ENCODE data around the gene EFEMP2. TPM values are rescaled to one million over a fixed set of nuclear protein-coding genes. Genes with fewer than 3 reads are reported as not detected.
"Not testable (repeated sequence)": the region's sequence is repeated elsewhere in the genome, so short reads cannot be mapped to it uniquely, and the experiment has no call there.

The EFEMP2 gene
- polyA plus RNA-seq, 1 donor, result 37.7 TPM

DNA sequence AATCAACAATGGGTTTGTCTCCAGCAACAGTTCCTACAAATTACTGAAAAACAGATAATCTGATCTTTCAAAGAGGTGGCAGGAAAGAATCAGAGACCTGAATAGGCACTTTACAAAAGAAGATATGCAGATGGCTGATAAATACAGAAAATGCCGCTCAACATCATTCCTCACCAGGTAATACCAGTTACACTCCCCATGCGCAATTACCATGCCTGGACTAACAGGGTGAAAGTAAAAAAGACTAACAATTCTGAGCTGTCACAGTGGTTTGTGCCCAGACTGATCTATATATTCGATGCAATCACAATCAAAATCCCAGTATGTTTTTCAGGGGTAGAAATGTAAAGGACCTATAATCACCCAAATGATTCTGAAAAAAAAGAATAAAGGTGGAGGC lies 28.8 kb downstream of the EFEMP2 start:
- no peak overlapping the region for H3K4me3 ChIP-seq (ENCODE audit: low read length)
- WGBS (ENCODE audit: insufficient coverage, low lambda C conversion rate), result no CpG with 5 or more reads among the region's 3 CpGs
- peaks cover 9% of the 10 kb centered on the region for H3K4me1 ChIP-seq (ENCODE audit: control insufficient read depth, insufficient read depth, low read length)
- H3K9me3 ChIP-seq (ENCODE audit: control insufficient read depth, low read depth, low read length), result no peaks in the 10 kb centered on the region
- H3K36me3 ChIP-seq (ENCODE audit: control insufficient read depth, insufficient read depth, low read length), result no peaks in the 10 kb centered on the region
- no peaks in the 10 kb centered on the region for H3K27me3 ChIP-seq (ENCODE audit: control insufficient read depth, insufficient read depth, low read length)
- DNase-seq, result peak in 1 of 2 donors; percentile 49
- H3K27ac ChIP-seq (ENCODE audit: low read length), result peak overlapping the region; percentile 7

DNA sequence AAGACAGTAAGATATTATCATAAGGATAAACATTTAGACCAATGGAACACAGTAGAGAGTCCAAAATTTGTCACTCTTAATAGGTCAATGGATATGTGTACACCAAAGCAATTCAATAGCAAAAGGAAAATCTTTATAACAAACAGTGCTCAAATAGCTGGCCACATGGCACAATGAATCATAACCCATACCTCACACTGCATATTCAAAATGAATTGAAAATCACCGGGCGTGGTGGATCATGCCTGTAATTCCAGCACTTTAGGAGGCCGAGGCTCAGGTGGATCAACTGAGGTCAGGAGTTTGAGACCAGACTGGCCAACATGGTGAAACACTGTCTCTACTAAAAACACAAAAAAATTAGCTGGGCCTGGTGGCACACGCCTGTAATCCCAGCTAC lies 30.5 kb downstream of the EFEMP2 start:
- Histone ChIP-seq H3K4me3 (ENCODE audit: low read length) (no peak overlapping the region), H3K4me1 (ENCODE audit: control insufficient read depth, insufficient read depth, low read length) (peaks cover 9% of the 10 kb centered on the region), H3K36me3 (ENCODE audit: control insufficient read depth, insufficient read depth, low read length) (no peaks in the 10 kb centered on the region), H3K9me3 (ENCODE audit: control insufficient read depth, low read depth, low read length) (no peaks in the 10 kb centered on the region), H3K27me3 (ENCODE audit: control insufficient read depth, insufficient read depth, low read length) (no peaks in the 10 kb centered on the region), H3K27ac (ENCODE audit: low read length) (no peak overlapping the region)
- DNase-seq, result no peak
- whole genome bisulfite sequencing (ENCODE audit: insufficient coverage, low lambda C conversion rate), result 100% methylated on average over 2 of the region's 4 CpGs

DNA sequence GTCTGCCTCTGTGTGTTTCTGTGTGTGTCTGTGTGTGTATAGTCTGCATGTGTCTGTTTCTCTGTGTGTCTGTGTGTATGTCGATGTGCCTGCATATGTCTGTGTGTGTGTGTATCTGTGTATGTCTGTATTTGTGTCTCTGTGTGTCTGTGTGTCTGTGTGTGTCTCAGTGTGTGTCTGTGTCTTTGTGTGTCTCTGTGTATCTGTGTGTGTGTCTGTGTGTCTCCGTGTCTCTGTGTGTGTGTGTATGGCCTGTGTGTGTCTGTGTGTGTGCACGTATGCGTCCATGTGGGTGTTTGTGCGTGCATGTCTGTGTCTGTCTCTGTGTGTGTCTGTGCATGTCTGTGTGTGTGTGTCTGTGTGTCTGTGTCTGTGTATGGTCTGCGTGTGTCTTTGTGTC lies 38.4 kb downstream of the EFEMP2 start:
- H3K36me3 ChIP-seq (ENCODE audit: control insufficient read depth, insufficient read depth, low read length), result no peaks in the 10 kb centered on the region
- no peak for DNase-seq
- H3K4me3 ChIP-seq (ENCODE audit: low read length), result peak overlapping the region; percentile 70
- no peaks in the 10 kb centered on the region for H3K27me3 ChIP-seq (ENCODE audit: control insufficient read depth, insufficient read depth, low read length)
- no CpG with 5 or more reads among the region's 6 CpGs for WGBS (ENCODE audit: insufficient coverage, low lambda C conversion rate)
- peaks cover 16% of the 10 kb centered on the region for H3K4me1 ChIP-seq (ENCODE audit: control insufficient read depth, insufficient read depth, low read length)
- H3K9me3 ChIP-seq (ENCODE audit: control insufficient read depth, low read depth, low read length), result no peaks in the 10 kb centered on the region
- no peak overlapping the region for H3K27ac ChIP-seq (ENCODE audit: low read length)

DNA sequence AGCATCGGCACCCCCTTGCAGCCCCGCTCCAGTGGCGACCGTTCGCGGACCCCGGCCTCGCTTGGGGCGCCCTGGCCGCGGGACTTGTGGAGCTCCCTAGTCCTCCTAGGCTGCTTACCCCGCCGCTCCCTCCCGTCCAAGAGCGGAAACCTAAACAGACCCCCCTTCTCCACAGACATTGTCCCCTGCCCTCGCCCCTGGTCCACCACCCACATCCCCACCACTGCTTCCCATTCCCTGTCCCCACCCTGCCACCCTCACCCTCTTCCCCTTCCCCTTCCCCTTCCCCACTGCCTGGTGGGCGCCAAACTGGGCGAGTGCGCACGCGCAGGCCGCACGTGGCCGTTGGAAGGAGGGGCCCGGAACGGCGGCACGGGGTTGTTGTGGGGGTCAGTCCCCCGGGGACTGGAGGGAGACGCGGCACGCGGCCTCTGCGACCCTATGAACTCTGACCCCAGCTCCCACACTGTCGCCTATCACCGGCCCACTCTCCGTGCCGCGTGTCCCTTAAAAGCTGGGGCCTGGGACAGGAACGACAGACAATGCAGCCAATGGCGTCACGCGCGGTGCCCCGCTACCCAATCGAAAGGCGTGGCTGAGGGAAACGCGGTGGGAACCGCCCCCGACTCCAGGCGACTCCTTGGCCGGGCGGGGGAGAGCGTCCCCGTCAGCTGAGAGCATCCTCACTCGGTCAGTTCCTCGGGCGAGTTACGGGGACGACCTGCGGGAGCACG lies 39.1 kb downstream of the EFEMP2 start, which contains the start of gene SNX32:
Gene SNX32 (plus strand): TSS at position 667 of the 734 bp plus-strand sequence. CDS start 103 bp downstream, outside the sequence.
- H3K9me3 ChIP-seq (ENCODE audit: control insufficient read depth, low read depth, low read length), result no peaks in the 10 kb centered on the region
- peak within 1 kb of the TSS; percentile 9 for H3K27ac ChIP-seq (ENCODE audit: low read length)
- H3K27me3 ChIP-seq (ENCODE audit: control insufficient read depth, insufficient read depth, low read length), result no peaks in the 10 kb centered on the region
- no peaks in the 10 kb centered on the region for H3K36me3 ChIP-seq (ENCODE audit: control insufficient read depth, insufficient read depth, low read length)
- WGBS (ENCODE audit: insufficient coverage, low lambda C conversion rate), result no CpG with 5 or more reads among the region's 63 CpGs
- peak within 1 kb of the TSS; percentile 70 for H3K4me3 ChIP-seq (ENCODE audit: low read length)
- peaks cover 22% of the 10 kb centered on the region for H3K4me1 ChIP-seq (ENCODE audit: control insufficient read depth, insufficient read depth, low read length)
- DNase-seq, result peak; percentile 94 to 95

DNA sequence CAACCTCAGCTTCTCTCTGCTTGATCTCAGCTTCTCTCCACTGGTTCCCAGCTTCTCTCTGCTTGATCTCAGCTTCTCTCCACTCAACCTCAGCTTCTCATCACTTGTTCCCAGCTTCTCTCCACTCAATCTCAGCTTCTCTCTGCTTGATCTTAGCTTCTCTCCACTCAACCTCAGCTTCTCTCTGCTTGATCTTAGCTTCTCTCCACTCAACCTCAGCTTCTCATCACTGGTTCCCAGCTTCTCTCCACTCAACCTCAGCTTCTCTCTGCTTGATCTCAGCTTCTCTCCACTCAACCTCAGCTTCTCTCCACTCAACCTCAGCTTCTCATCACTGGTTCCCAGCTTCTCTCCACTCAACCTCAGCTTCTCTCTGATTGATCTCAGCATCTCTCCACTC lies 40.4 kb downstream of the EFEMP2 start:
- H3K4me3 ChIP-seq (ENCODE audit: low read length); H3K9me3 ChIP-seq (ENCODE audit: control insufficient read depth, low read depth, low read length); H3K27ac ChIP-seq (ENCODE audit: low read length); H3K27me3 ChIP-seq (ENCODE audit: control insufficient read depth, insufficient read depth, low read length); DNase-seq; H3K36me3 ChIP-seq (ENCODE audit: control insufficient read depth, insufficient read depth, low read length): not testable (repeated sequence)
- H3K4me1 ChIP-seq (ENCODE audit: control insufficient read depth, insufficient read depth, low read length), result peaks cover 32% of the 10 kb centered on the region

DNA sequence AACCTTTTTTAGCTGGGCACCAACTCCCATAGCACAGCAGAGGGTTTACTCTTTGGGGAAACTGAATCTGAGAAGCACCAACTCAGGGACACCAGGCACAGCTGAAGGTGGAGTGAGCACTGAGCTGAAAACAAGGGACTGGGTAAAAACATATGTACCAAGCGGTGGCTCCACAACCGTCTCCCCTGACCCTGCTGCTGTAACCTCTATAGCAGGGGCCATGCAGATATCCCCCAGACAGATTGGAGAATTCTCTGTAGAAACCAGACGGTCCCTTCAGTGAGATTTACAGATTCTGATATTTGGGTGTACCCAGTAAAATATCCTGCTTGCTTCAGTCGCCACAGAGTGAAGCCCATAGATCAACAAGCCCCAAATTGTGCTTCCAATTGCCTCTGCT lies 43.1 kb downstream of the EFEMP2 start:
- Histone ChIP-seq H3K4me3 (ENCODE audit: low read length) (no peak overlapping the region), H3K27ac (ENCODE audit: low read length) (no peak overlapping the region), H3K36me3 (ENCODE audit: control insufficient read depth, insufficient read depth, low read length) (no peaks in the 10 kb centered on the region), H3K4me1 (ENCODE audit: control insufficient read depth, insufficient read depth, low read length) (peaks cover 39% of the 10 kb centered on the region), H3K27me3 (ENCODE audit: control insufficient read depth, insufficient read depth, low read length) (no peaks in the 10 kb centered on the region), H3K9me3 (ENCODE audit: control insufficient read depth, low read depth, low read length) (no peaks in the 10 kb centered on the region)
- no peak for DNase-seq
- no CpG with 5 or more reads among the region's 4 CpGs for WGBS (ENCODE audit: insufficient coverage, low lambda C conversion rate)

DNA sequence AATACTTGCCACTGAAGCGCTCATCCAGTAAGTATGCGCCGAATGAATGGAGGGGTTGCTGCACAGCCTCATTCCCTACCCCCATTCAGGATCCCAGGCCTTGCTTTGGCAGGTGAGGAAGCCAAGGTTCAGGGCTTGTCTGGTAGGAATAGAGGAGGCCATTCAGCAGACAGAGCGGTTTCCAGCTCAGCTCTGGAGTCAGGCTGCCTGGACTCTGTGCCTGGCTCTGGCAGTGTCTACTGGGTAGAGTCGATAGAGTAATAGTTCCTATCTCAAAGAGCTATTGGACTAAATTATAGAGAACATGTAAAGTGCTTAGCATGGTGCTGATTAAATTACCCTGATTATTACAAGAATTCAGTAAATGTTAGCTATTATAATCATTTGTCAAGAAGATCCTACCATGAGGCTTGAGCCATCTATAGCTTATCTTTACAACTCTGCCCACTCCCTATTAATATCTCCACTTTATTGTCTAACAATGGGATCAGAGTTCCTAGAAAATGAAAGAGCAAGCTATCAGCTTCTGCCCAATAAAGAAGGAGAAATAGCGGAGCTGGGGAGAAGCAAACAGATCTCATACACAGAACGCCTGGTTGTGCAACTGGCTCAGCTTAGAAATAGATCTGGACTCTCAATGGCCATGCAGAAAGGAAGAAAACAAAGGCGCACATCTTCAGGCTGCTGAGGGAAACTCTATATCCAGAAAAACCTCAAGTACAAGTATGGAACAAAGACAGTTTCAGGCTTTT lies 45.4 kb downstream of the EFEMP2 start:
- no peaks in the 10 kb centered on the region for H3K36me3 ChIP-seq (ENCODE audit: control insufficient read depth, insufficient read depth, low read length)
- peaks cover 51% of the 10 kb centered on the region for H3K4me1 ChIP-seq (ENCODE audit: control insufficient read depth, insufficient read depth, low read length)
- peak; percentile 88 to 95 for DNase-seq
- peak overlapping the region; percentile 90 for H3K27ac ChIP-seq (ENCODE audit: low read length)
- H3K27me3 ChIP-seq (ENCODE audit: control insufficient read depth, insufficient read depth, low read length), result no peaks in the 10 kb centered on the region
- WGBS (ENCODE audit: insufficient coverage, low lambda C conversion rate), result 60% methylated on average over 1 of the region's 8 CpGs
- no peaks in the 10 kb centered on the region for H3K9me3 ChIP-seq (ENCODE audit: control insufficient read depth, low read depth, low read length)
- peak overlapping the region; percentile 5 for H3K4me3 ChIP-seq (ENCODE audit: low read length)

DNA sequence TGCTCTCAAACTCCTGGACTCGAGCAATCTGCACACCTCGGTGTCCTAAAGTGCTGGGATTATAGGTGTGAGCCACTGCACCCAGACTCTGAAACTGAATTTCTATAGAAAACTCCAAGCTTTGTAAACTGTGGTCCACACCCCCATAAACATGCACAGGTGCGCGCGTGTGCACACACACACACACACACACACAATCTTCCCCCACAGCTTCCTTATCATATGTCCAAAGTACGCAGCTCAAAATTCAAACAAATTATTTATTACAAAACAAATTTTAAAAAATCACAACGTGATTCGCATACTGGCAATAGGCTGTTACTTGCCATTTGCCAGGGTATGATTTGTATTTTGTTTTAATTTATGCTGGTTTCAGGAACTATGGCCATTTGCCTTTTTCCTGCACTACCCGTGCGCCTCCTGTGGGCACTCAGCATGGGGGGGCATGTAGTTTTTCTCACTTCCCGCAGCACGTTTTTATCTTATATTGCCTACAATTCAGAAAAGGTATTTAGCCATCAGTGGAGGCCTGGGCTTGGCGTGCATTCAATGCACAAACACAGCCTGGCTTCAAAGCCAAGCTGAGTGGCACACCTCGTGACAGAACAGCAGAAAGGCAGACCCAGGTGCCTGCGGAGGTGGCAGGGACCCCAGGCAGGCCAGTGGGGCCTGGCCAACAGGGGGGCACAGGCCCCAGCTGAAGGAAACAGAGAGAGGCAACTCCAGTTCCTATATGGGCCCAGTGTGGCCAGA lies 49.6 kb downstream of the EFEMP2 start:
- Histone ChIP-seq H3K27me3 (ENCODE audit: control insufficient read depth, insufficient read depth, low read length) (no peaks in the 10 kb centered on the region), H3K36me3 (ENCODE audit: control insufficient read depth, insufficient read depth, low read length) (no peaks in the 10 kb centered on the region), H3K9me3 (ENCODE audit: control insufficient read depth, low read depth, low read length) (no peaks in the 10 kb centered on the region), H3K27ac (ENCODE audit: low read length) (peak overlapping the region; percentile 96), H3K4me1 (ENCODE audit: control insufficient read depth, insufficient read depth, low read length) (peaks cover 62% of the 10 kb centered on the region), H3K4me3 (ENCODE audit: low read length) (no peak overlapping the region)
- WGBS (ENCODE audit: insufficient coverage, low lambda C conversion rate), result 27% methylated on average over 3 of the region's 15 CpGs
- DNase-seq, result peak; percentile 70 to 80

DNA sequence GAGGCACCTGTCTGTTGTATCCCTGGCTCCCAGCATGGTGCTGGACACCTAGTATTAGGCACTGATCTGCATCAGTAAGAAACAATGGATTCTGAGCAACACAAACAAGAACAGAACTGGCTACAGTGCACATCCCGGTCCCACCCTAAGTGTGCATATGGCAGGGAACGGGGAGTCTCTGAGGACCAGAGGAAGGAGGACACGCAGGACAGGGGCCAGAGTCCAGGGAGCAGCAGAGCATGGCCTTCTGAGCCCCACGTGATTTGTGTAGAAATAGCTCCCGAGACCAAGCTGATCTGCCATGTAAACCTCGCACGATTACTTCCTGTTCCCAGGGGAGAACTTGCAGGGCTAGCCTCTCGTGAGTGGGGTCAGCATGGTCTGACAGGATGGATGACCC lies 51.5 kb downstream of the EFEMP2 start:
- no peaks in the 10 kb centered on the region for H3K36me3 ChIP-seq (ENCODE audit: control insufficient read depth, insufficient read depth, low read length)
- H3K9me3 ChIP-seq (ENCODE audit: control insufficient read depth, low read depth, low read length), result no peaks in the 10 kb centered on the region
- H3K27ac ChIP-seq (ENCODE audit: low read length), result peak overlapping the region; percentile 96
- WGBS (ENCODE audit: insufficient coverage, low lambda C conversion rate), result no CpG with 5 or more reads among the region's 8 CpGs
- peaks cover 64% of the 10 kb centered on the region for H3K4me1 ChIP-seq (ENCODE audit: control insufficient read depth, insufficient read depth, low read length)
- DNase-seq, result peak; percentile 92 to 95
- H3K27me3 ChIP-seq (ENCODE audit: control insufficient read depth, insufficient read depth, low read length), result no peaks in the 10 kb centered on the region
- H3K4me3 ChIP-seq (ENCODE audit: low read length), result no peak overlapping the region

All from large intestine (tissue), 3 donors.